Activated naive CD8-positive, alpha-beta T cell (primary cell): ENCODE results near the gene JUND.
A peak's percentile ranks its signal among the peaks of the same experiment; 100 is the strongest.

Source experiments
- H3K27ac Mint-ChIP-seq: one replicate; pipeline ENCODE4 v1.8.0; 2021; ENCODE audit warnings: mixed read lengths
- H3K27me3 Mint-ChIP-seq: one replicate; pipeline ENCODE4 v1.8.0; 2021; ENCODE audit warnings: mixed read lengths
- H3K36me3 Mint-ChIP-seq: one replicate; pipeline ENCODE4 v1.8.0; 2021; ENCODE audit warnings: mixed read lengths
- H3K4me1 Mint-ChIP-seq: one replicate; pipeline ENCODE4 v1.8.0; 2021; ENCODE audit warnings: low read depth, mixed read lengths
- H3K4me3 Mint-ChIP-seq: one replicate; pipeline ENCODE4 v1.8.0; 2021; ENCODE audit warnings: mild to moderate bottlenecking, mixed read lengths
- H3K9me3 Mint-ChIP-seq: one replicate; pipeline ENCODE4 v1.8.0; 2021; ENCODE audit warnings: low read depth, mixed read lengths

Gene JUND

GRCh38 chr19:18287836-18288772, 6.7 kb upstream of the JUND start:
- Mint-ChIP-seq H3K4me1 (peaks cover 50% of the 10 kb centered on the region), H3K4me3 (no peak overlapping the region), H3K27me3 (no peaks in the 10 kb centered on the region), H3K9me3 (no peaks in the 10 kb centered on the region), H3K36me3 (no peaks in the 10 kb centered on the region), H3K27ac (peak overlapping the region; percentile 50)

- no peaks in the 10 kb centered on the region for H3K27me3 Mint-ChIP-seq
- no peaks in the 10 kb centered on the region for H3K9me3 Mint-ChIP-seq
- no peaks in the 10 kb centered on the region for H3K36me3 Mint-ChIP-seq
- peaks cover 57% of the 10 kb centered on the region for H3K4me1 Mint-ChIP-seq
- no peak overlapping the region for H3K4me3 Mint-ChIP-seq
- H3K27ac Mint-ChIP-seq: peak overlapping the region; percentile 94
These were observed 5.7 kb upstream of the JUND start for GRCh38 chr19:18286973-18287635.

- Mint-ChIP-seq H3K4me3 (peak overlapping the region; percentile 75), H3K27ac (peak overlapping the region; percentile 94), H3K36me3 (no peaks in the 10 kb centered on the region), H3K27me3 (no peaks in the 10 kb centered on the region), H3K9me3 (no peaks in the 10 kb centered on the region), H3K4me1 (peaks cover 40% of the 10 kb centered on the region)
These were observed 3.4 kb upstream of the JUND start for GRCh38 chr19:18284712-18285360.

GRCh38 chr19:18283338-18283737, 1.9 kb upstream of the JUND start:
- Mint-ChIP-seq H3K4me3 (peak overlapping the region; percentile 35), H3K36me3 (peaks cover 9% of the 10 kb centered on the region), H3K27me3 (no peaks in the 10 kb centered on the region), H3K9me3 (no peaks in the 10 kb centered on the region), H3K4me1 (peaks cover 44% of the 10 kb centered on the region), H3K27ac (peak overlapping the region; percentile 61)

GRCh38 chr19:18282788-18283141, 1.3 kb upstream of the JUND start:
- Mint-ChIP-seq H3K9me3 (no peaks in the 10 kb centered on the region), H3K36me3 (peaks cover 9% of the 10 kb centered on the region), H3K27ac (peak overlapping the region; percentile 98), H3K4me3 (peak overlapping the region; percentile 86), H3K27me3 (no peaks in the 10 kb centered on the region), H3K4me1 (peaks cover 48% of the 10 kb centered on the region)

GRCh38 chr19:18282021-18282787, 782 bp upstream of the JUND start:
- peaks cover 9% of the 10 kb centered on the region for H3K36me3 Mint-ChIP-seq
- no peaks in the 10 kb centered on the region for H3K27me3 Mint-ChIP-seq
- H3K4me3 Mint-ChIP-seq: peak overlapping the region; percentile 86
- H3K4me1 Mint-ChIP-seq: peaks cover 51% of the 10 kb centered on the region
- no peaks in the 10 kb centered on the region for H3K9me3 Mint-ChIP-seq
- H3K27ac Mint-ChIP-seq: peak overlapping the region; percentile 98

- H3K9me3 Mint-ChIP-seq: no peaks in the 10 kb centered on the region
- H3K27me3 Mint-ChIP-seq: no peaks in the 10 kb centered on the region
- peak overlapping the region; percentile 98 for H3K4me3 Mint-ChIP-seq
- peaks cover 45% of the 10 kb centered on the region for H3K4me1 Mint-ChIP-seq
- H3K36me3 Mint-ChIP-seq: peaks cover 9% of the 10 kb centered on the region
- H3K27ac Mint-ChIP-seq: peak overlapping the region; percentile 93
These were observed 958 bp downstream of the JUND start for GRCh38 chr19:18280247-18281081.

- H3K4me3 Mint-ChIP-seq: peak overlapping the region; percentile 98
- H3K27ac Mint-ChIP-seq: peak overlapping the region; percentile 94
- no peaks in the 10 kb centered on the region for H3K27me3 Mint-ChIP-seq
- peaks cover 9% of the 10 kb centered on the region for H3K36me3 Mint-ChIP-seq
- H3K9me3 Mint-ChIP-seq: no peaks in the 10 kb centered on the region
- peaks cover 45% of the 10 kb centered on the region for H3K4me1 Mint-ChIP-seq
These were observed 1.7 kb downstream of the JUND start for GRCh38 chr19:18279516-18280246.

GRCh38 chr19:18279266-18279515, 2.2 kb downstream of the JUND start:
- Mint-ChIP-seq H3K4me3 (peak overlapping the region; percentile 98), H3K36me3 (peaks cover 9% of the 10 kb centered on the region), H3K27me3 (no peaks in the 10 kb centered on the region), H3K4me1 (peaks cover 46% of the 10 kb centered on the region), H3K27ac (peak overlapping the region; percentile 94), H3K9me3 (no peaks in the 10 kb centered on the region)

- H3K36me3 Mint-ChIP-seq: peaks cover 9% of the 10 kb centered on the region
- peak overlapping the region; percentile 98 for H3K4me3 Mint-ChIP-seq
- peaks cover 46% of the 10 kb centered on the region for H3K4me1 Mint-ChIP-seq
- no peaks in the 10 kb centered on the region for H3K27me3 Mint-ChIP-seq
- peak overlapping the region; percentile 94 for H3K27ac Mint-ChIP-seq
- H3K9me3 Mint-ChIP-seq: no peaks in the 10 kb centered on the region
These were observed 2.7 kb downstream of the JUND start for GRCh38 chr19:18278521-18279265.

GRCh38 chr19:18274781-18275356, 6.6 kb downstream of the JUND start:
- H3K4me3 Mint-ChIP-seq: peak overlapping the region; percentile 27
- peaks cover 35% of the 10 kb centered on the region for H3K4me1 Mint-ChIP-seq
- no peaks in the 10 kb centered on the region for H3K27me3 Mint-ChIP-seq

GRCh38 chr19:18274219-18274780, 7.1 kb downstream of the JUND start, which contains the start of gene IQCN:
TSS of gene IQCN (minus strand) at chr19:18274452. CDS start at chr19:18269478, 4,974 bp downstream.
- Mint-ChIP-seq H3K4me3 (peak within 1 kb of the TSS; percentile 27), H3K27me3 (no peaks in the 10 kb centered on the region), H3K36me3 (peaks cover 7% of the 10 kb centered on the region), H3K4me1 (peaks cover 33% of the 10 kb centered on the region), H3K27ac (peak within 1 kb of the TSS; percentile 68), H3K9me3 (no peaks in the 10 kb centered on the region)

More at GRCh38 chr19:18274781-18275356, 6.6 kb downstream of the JUND start:
- Mint-ChIP-seq H3K9me3 (no peaks in the 10 kb centered on the region), H3K36me3 (peaks cover 9% of the 10 kb centered on the region), H3K27ac (peak overlapping the region; percentile 68)
